Ascending aorta (tissue), 2 donors: ENCODE measurements around the gene LRRC28. TPM values are rescaled to one million over a fixed set of nuclear protein-coding genes. Genes with fewer than 3 reads are reported as not detected.

ENCODE experiments used
- DNase-seq, 2 donors: peaks; one replicate each; pipeline ENCODE4 v3.0.0-alpha.2; 2019; ENCODE audit warnings: low spot score in 2 of 2
- H3K27ac ChIP-seq, 2 donors: fragments of 200-600 bp; sonication (generic); one replicate each; pipeline ENCODE4 v1.5.1; 2016 to 2017; ENCODE audit warnings: mild to moderate bottlenecking in 1 of 2
- H3K27me3 ChIP-seq: fragments of 200-600 bp; sonication (generic); one replicate; pipeline ENCODE4 v1.5.1; 2017
- H3K36me3 ChIP-seq, 2 donors: fragments of 200-600 bp; sonication (generic); one replicate each; pipeline ENCODE4 v1.5.1; 2016
- H3K4me1 ChIP-seq, 2 donors: fragments of 200-600 bp; sonication (generic); one replicate each; pipeline ENCODE4 v1.5.1; 2016 to 2017; ENCODE audit warnings: mild to moderate bottlenecking in 1 of 2
- H3K4me3 ChIP-seq, 2 donors: fragments of 200-600 bp; sonication (generic); one replicate each; pipeline ENCODE4 v1.5.1; 2016 to 2017; ENCODE audit warnings: mild to moderate bottlenecking in 1 of 2
- H3K9me3 ChIP-seq, 2 donors: fragments of 200-600 bp; sonication (generic); one replicate each; pipeline ENCODE4 v1.5.1; 2016
- intact Hi-C: fragments of 100-400 bp; cut with DNase I; formaldehyde crosslinking; loops from one replicate; pipeline ENCODE4 v1.15.1; 2023
- total RNA-seq: library from RNA; depleted of rRNA; stranded (reverse); fragments of >200 nt; gene quantifications from one replicate; pipeline ENCODE4 v1.1.0, GENCODE V29; 2016
- TF ChIP-seq, protein P1 (sequence below), 3 experiments: fragments of 200-600 bp in 2 of 3; fragments of 450-650 bp in 1 of 3; sonication (generic) in 2 of 3; IDR thresholded peaks; one replicate each; pipeline ENCODE4 v1.5.1; 2016 to 2019; ENCODE audit warnings: antibody characterized with exemption in 3 of 3, mild to moderate bottlenecking in 1 of 3, moderate library complexity in 1 of 3

Gene LRRC28
- total RNA-seq, 1 donor from 2014 or later = 24.2 TPM

DNA sequence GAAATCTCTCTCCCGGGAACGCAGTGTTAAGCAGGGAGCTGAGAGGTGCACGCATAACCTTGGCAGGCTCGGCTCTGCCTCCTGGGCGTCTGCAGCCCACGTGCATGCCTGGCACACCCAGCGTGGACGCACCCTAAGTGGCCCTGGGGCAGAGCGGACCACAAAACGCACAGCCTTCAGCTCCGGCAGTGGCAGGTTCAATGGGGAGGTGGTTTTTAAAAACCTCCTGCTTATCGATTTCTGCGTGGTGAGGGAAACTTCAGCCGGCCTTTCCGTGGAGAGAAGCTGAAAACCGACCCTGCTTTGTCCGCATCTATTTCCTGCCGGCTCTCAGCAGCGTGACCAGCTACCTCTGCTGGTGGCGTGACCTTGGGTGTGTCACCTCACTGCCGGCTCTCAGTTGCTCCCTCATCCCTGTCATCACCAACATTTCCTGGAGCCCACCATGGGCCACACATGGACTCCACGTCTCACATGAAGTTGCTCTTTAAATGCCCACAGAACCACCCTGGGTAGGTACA is 179.7 kb downstream of the LRRC28 start:
- peaks cover 0 to 12% of the 10 kb centered on the region in 2 donors for H3K4me1 ChIP-seq
- TF ChIP-seq, protein P1, sequence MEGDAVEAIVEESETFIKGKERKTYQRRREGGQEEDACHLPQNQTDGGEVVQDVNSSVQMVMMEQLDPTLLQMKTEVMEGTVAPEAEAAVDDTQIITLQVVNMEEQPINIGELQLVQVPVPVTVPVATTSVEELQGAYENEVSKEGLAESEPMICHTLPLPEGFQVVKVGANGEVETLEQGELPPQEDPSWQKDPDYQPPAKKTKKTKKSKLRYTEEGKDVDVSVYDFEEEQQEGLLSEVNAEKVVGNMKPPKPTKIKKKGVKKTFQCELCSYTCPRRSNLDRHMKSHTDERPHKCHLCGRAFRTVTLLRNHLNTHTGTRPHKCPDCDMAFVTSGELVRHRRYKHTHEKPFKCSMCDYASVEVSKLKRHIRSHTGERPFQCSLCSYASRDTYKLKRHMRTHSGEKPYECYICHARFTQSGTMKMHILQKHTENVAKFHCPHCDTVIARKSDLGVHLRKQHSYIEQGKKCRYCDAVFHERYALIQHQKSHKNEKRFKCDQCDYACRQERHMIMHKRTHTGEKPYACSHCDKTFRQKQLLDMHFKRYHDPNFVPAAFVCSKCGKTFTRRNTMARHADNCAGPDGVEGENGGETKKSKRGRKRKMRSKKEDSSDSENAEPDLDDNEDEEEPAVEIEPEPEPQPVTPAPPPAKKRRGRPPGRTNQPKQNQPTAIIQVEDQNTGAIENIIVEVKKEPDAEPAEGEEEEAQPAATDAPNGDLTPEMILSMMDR (IDR thresholded peaks at IDR 0.05) = no peak
- no peak overlapping the region for H3K27ac ChIP-seq
- peak in 1 of 2 donors; percentile 50 for DNase-seq
- no peak overlapping the region for H3K4me3 ChIP-seq
- H3K36me3 ChIP-seq = no peaks in the 10 kb centered on the region
- H3K9me3 ChIP-seq = no peaks in the 10 kb centered on the region
- intact Hi-C loops = no loop called here
- H3K27me3 ChIP-seq = no peaks in the 10 kb centered on the region

- H3K36me3 ChIP-seq = no peaks in the 10 kb centered on the region
- no peaks in the 10 kb centered on the region for H3K9me3 ChIP-seq
- H3K4me3 ChIP-seq = no peak overlapping the region
- intact Hi-C loops = no loop called here
- peaks cover 0 to 11% of the 10 kb centered on the region in 2 donors for H3K4me1 ChIP-seq
- TF ChIP-seq, protein P1 (IDR thresholded peaks at IDR 0.05) = no peak
- no peak overlapping the region for H3K27ac ChIP-seq
- DNase-seq = peak in 1 of 2 donors; percentile 59
- H3K27me3 ChIP-seq = no peaks in the 10 kb centered on the region
Observed at GRCh38 chr15:99431661-99432091, 180.4 kb downstream of the LRRC28 start.

GRCh38 chr15:99432271-99433025 is 181.2 kb downstream of the LRRC28 start:
- intact Hi-C loops = no loop called here
- Histone ChIP-seq H3K4me3 (no peak overlapping the region), H3K9me3 (no peaks in the 10 kb centered on the region), H3K27ac (no peak overlapping the region), H3K27me3 (no peaks in the 10 kb centered on the region), H3K4me1 (peaks cover 0 to 17% of the 10 kb centered on the region in 2 donors), H3K36me3 (no peaks in the 10 kb centered on the region)
- DNase-seq = peak in 1 of 2 donors; percentile 56
- TF ChIP-seq, protein P1 (IDR thresholded peaks at IDR 0.05) = no peak

DNA sequence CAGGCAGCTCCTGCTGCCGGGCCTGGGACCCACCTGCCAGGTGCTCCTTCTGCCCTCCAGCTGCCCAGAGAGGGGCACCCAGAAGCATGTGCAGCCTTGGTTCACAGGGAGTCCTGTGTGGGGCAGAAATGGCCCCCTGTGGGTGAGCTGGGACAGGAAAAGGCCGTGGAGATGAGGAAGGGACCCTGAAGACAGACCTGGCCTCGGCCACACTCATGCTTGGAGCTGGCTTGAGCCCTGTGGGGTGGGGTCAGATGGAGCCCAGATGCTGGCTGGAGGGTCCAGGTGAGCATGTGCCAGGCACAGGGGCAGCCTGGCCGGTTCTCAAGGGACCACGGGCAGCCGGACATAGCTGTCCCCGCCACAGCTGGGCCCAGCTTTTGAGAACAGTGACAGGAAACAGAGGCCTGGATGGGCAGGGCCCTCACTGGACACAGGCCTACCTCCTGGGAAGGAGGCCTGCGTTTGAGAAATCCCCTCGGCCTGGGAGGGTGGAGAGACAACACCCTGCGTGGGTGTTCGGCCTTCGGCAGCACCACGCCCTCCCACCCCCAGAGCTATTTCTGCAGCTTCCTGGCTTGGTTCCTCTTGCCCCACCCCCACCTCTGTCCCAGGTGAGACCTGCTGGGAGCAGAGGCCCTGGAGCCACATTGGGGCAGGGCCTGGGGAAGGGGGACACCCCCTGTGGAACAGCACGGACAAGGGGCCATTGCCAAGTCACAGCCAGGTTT is 181.9 kb downstream of the LRRC28 start:
- Histone ChIP-seq H3K9me3 (no peaks in the 10 kb centered on the region), H3K4me1 (peaks cover under 1 to 25% of the 10 kb centered on the region in 2 donors), H3K27ac (no peak overlapping the region), H3K27me3 (no peaks in the 10 kb centered on the region), H3K4me3 (no peak overlapping the region), H3K36me3 (no peaks in the 10 kb centered on the region)
- TF ChIP-seq, protein P1 (IDR thresholded peaks at IDR 0.05) = no peak
- peak in 1 of 2 donors; percentile 61 for DNase-seq
- intact Hi-C loops = no loop called here

GRCh38 chr15:99433757-99434450 is 182.6 kb downstream of the LRRC28 start:
- Histone ChIP-seq H3K27me3 (no peaks in the 10 kb centered on the region), H3K27ac (no peak overlapping the region)
- DNase-seq = no peak

More at GRCh38 chr15:99433757-99434450, 182.6 kb downstream of the LRRC28 start:
- Histone ChIP-seq H3K4me1 (peaks cover 4 to 30% of the 10 kb centered on the region in 2 donors), H3K9me3 (no peaks in the 10 kb centered on the region), H3K4me3 (no peak overlapping the region), H3K36me3 (no peaks in the 10 kb centered on the region)
- intact Hi-C loops = no loop called here
- TF ChIP-seq, protein P1 (IDR thresholded peaks at IDR 0.05) = no peak
